AG20443 (cell line): ENCODE data around the gene MUCL3.
"Not testable (repeated sequence)": the region's sequence is repeated elsewhere in the genome, so short reads cannot be mapped to it uniquely, and the experiment has no call there.

ENCODE experiments used
- DNase-seq: peaks from one replicate; pipeline ENCODE4 v3.0.0; 2012; ENCODE audit warnings: low spot score, mixed read lengths

MUCL3 gene

GRCh38 chr6:30983439-30983838, 42.7 kb downstream of the MUCL3 start, which contains the start of gene MUC21:
Gene MUC21, plus strand, starts transcription at chr6:30983718. Its CDS starts 241 bp downstream, at chr6:30983959.
- no peak for DNase-seq

- no peak for DNase-seq
These were observed 44.7 kb downstream of the MUCL3 start for GRCh38 chr6:30985490-30985889.

GRCh38 chr6:30987304-30987703, 46.5 kb downstream of the MUCL3 start:
- no peak for DNase-seq

GRCh38 chr6:30988209-30988825, 47.5 kb downstream of the MUCL3 start:
- no peak for DNase-seq

- no peak for DNase-seq
These were observed 49.8 kb downstream of the MUCL3 start for GRCh38 chr6:30990422-30991086.

GRCh38 chr6:30991891-30992290, 51.1 kb downstream of the MUCL3 start:
- DNase-seq, result no peak

- no peak for DNase-seq
These were observed 56.5 kb downstream of the MUCL3 start for GRCh38 chr6:30997301-30997700.

GRCh38 chr6:30998785-30999184, 58.0 kb downstream of the MUCL3 start:
- no peak for DNase-seq

GRCh38 chr6:31000067-31000860, 59.5 kb downstream of the MUCL3 start:
- DNase-seq, result not testable (repeated sequence)

GRCh38 chr6:31001281-31001888, 60.6 kb downstream of the MUCL3 start:
- DNase-seq, result no peak

- DNase-seq, result no peak
These were observed 61.7 kb downstream of the MUCL3 start for GRCh38 chr6:31002471-31002870.
